Measurements from ENCODE around the gene ACOT2. TPM values are rescaled to one million over a fixed set of nuclear protein-coding genes. Genes with fewer than 3 reads are reported as not detected.
"Not testable (repeated sequence)": the region's sequence is repeated elsewhere in the genome, so short reads cannot be mapped to it uniquely, and the experiment has no call there.

The ACOT2 gene
- total RNA-seq, 1 experiment from 2014 or later, result 34.2 TPM

DNA sequence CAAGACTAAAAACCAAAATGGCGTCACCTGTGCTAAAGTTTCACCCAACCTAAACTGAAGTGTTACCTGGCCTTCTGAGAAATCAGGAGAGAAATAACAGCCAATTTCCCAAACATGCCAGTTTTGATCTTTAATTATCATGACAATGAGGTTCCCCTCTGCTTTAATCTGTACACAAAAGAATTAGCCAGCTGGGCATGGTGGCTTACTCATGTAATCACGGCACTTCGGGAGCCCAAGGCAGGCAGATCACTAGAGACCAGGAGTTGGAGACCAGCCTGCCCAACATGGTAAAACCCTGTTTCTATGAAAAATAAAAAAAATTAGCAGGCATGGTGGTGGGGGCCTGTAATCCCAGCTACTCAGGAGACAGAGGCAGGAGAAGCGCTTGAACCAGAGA is 15.2 kb upstream of the ACOT2 start:
- POLR2A ChIA-PET (ENCODE audit: low non-redundant PET), result no interaction called here
- CTCF ChIA-PET, result no interaction called here
- DNase-seq (ENCODE audit: low spot score), result peak; percentile 43
- no peak overlapping the region for H3K27ac ChIP-seq (ENCODE audit: low read depth, low read length, poor library complexity, severe bottlenecking)
- no peaks in the 10 kb centered on the region for H3K4me1 ChIP-seq (ENCODE audit: insufficient read depth, low read length, poor library complexity, severe bottlenecking)
- H3K27me3 ChIP-seq (replicated peaks; ENCODE audit: insufficient read depth, low read depth, low read length, poor library complexity), result no peaks in the 10 kb centered on the region
- H3K36me3 ChIP-seq (ENCODE audit: insufficient read depth, low read length, poor library complexity, severe bottlenecking), result no peaks in the 10 kb centered on the region
- intact Hi-C loops (cut with micrococcal nuclease; ENCODE audit: unreplicated experiment), result loop anchor here (2.0 kb wide), 1 partner anchor 23 kb away; no protein-coding TSS in a partner anchor
- no TSS peak for BruUV-seq (replicated peaks)
- H3K9me3 ChIP-seq (ENCODE audit: low read depth, low read length, poor library complexity, severe bottlenecking), result no peaks in the 10 kb centered on the region
- H3K4me3 ChIP-seq (ENCODE audit: low read depth, low read length, poor library complexity, severe bottlenecking), result no peak overlapping the region
- TF ChIP-seq, protein P1, sequence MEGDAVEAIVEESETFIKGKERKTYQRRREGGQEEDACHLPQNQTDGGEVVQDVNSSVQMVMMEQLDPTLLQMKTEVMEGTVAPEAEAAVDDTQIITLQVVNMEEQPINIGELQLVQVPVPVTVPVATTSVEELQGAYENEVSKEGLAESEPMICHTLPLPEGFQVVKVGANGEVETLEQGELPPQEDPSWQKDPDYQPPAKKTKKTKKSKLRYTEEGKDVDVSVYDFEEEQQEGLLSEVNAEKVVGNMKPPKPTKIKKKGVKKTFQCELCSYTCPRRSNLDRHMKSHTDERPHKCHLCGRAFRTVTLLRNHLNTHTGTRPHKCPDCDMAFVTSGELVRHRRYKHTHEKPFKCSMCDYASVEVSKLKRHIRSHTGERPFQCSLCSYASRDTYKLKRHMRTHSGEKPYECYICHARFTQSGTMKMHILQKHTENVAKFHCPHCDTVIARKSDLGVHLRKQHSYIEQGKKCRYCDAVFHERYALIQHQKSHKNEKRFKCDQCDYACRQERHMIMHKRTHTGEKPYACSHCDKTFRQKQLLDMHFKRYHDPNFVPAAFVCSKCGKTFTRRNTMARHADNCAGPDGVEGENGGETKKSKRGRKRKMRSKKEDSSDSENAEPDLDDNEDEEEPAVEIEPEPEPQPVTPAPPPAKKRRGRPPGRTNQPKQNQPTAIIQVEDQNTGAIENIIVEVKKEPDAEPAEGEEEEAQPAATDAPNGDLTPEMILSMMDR (conservative IDR thresholded peaks at IDR 0.05; ENCODE audit: low read depth, low read length), result no peak
- TF ChIP-seq EZH2 (IDR thresholded peaks at IDR 0.05; ENCODE audit: borderline replicate concordance, low read depth, low read length, poor library complexity, severe bottlenecking), result no peak

DNA sequence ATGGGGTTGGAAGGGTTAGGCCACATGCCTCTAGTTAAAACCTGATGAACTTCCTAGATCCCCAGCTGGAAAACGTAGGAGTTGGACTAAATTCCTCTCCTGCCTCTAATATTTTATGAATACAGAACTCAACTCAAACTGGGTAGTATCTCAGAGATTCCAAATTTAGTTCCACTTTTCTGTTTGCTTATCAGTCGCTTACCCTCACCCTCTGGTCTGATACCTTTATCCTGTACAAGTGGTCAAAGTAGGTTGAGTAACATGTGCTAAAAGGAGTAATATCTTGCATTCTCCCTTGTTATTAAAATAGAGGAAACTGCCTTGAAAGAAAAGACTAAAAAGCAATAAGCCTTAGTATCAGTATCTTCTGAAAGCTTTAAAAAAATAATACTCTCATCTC is 11.8 kb upstream of the ACOT2 start:
- CTCF ChIA-PET, result not testable (repeated sequence)

DNA sequence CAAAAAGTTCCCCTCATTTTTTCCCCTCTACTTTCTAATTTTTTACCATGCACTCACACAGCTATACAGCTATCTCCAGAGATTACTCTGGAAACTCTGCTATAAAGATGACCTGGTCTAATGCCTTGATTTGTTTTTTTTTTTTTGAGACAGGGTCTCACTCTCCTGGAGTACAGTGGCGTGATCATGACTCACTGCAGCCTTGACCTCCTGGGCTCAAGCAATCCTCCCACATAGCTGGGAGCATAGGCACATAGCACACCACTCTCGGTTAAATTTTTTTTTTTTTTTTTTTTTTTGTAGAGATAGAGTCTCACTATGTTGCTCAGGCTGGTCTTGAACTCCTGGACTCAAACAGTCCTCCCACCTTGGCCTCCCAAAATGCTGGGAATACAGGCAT is 10.8 kb upstream of the ACOT2 start:
- H3K27me3 ChIP-seq (replicated peaks; ENCODE audit: insufficient read depth, low read depth, low read length, poor library complexity); BruUV-seq (replicated peaks); H3K4me3 ChIP-seq (ENCODE audit: low read depth, low read length, poor library complexity, severe bottlenecking); intact Hi-C loops (cut with micrococcal nuclease; ENCODE audit: unreplicated experiment); H3K36me3 ChIP-seq (ENCODE audit: insufficient read depth, low read length, poor library complexity, severe bottlenecking); POLR2A ChIA-PET (ENCODE audit: low non-redundant PET); CTCF ChIA-PET; DNase-seq (ENCODE audit: low spot score); H3K9me3 ChIP-seq (ENCODE audit: low read depth, low read length, poor library complexity, severe bottlenecking); H3K4me1 ChIP-seq (ENCODE audit: insufficient read depth, low read length, poor library complexity, severe bottlenecking); H3K27ac ChIP-seq (ENCODE audit: low read depth, low read length, poor library complexity, severe bottlenecking): not testable (repeated sequence)

More for the DNA sequence above, 11.8 kb upstream of the ACOT2 start:
- H3K4me1 ChIP-seq (ENCODE audit: insufficient read depth, low read length, poor library complexity, severe bottlenecking); H3K9me3 ChIP-seq (ENCODE audit: low read depth, low read length, poor library complexity, severe bottlenecking); POLR2A ChIA-PET (ENCODE audit: low non-redundant PET); H3K36me3 ChIP-seq (ENCODE audit: insufficient read depth, low read length, poor library complexity, severe bottlenecking); BruUV-seq (replicated peaks); H3K27me3 ChIP-seq (replicated peaks; ENCODE audit: insufficient read depth, low read depth, low read length, poor library complexity); intact Hi-C loops (cut with micrococcal nuclease; ENCODE audit: unreplicated experiment); H3K27ac ChIP-seq (ENCODE audit: low read depth, low read length, poor library complexity, severe bottlenecking); DNase-seq (ENCODE audit: low spot score); H3K4me3 ChIP-seq (ENCODE audit: low read depth, low read length, poor library complexity, severe bottlenecking): not testable (repeated sequence)

DNA sequence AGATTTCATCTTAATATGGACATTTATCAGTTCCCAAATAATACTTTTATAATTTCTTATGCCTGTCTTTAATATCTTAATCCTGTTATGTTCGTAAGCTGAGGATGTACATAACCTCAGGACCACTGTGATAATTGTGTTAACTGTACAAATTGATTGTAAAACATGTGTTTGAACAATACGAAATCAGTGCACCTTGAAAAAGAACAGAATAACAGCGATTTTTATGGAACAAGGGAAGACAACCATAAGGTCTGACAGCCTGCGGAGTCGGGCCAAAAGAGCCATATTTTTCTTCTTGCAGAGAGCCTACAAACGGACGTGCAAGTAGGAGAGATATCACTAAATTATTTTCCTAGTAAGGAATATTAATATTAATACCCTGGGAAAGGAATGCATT is 6.8 kb upstream of the ACOT2 start:
- BruUV-seq (replicated peaks); POLR2A ChIA-PET (ENCODE audit: low non-redundant PET); intact Hi-C loops (cut with micrococcal nuclease; ENCODE audit: unreplicated experiment); H3K27me3 ChIP-seq (replicated peaks; ENCODE audit: insufficient read depth, low read depth, low read length, poor library complexity); H3K4me1 ChIP-seq (ENCODE audit: insufficient read depth, low read length, poor library complexity, severe bottlenecking); DNase-seq (ENCODE audit: low spot score); CTCF ChIA-PET; H3K9me3 ChIP-seq (ENCODE audit: low read depth, low read length, poor library complexity, severe bottlenecking); H3K27ac ChIP-seq (ENCODE audit: low read depth, low read length, poor library complexity, severe bottlenecking); H3K4me3 ChIP-seq (ENCODE audit: low read depth, low read length, poor library complexity, severe bottlenecking); H3K36me3 ChIP-seq (ENCODE audit: insufficient read depth, low read length, poor library complexity, severe bottlenecking): not testable (repeated sequence)

DNA sequence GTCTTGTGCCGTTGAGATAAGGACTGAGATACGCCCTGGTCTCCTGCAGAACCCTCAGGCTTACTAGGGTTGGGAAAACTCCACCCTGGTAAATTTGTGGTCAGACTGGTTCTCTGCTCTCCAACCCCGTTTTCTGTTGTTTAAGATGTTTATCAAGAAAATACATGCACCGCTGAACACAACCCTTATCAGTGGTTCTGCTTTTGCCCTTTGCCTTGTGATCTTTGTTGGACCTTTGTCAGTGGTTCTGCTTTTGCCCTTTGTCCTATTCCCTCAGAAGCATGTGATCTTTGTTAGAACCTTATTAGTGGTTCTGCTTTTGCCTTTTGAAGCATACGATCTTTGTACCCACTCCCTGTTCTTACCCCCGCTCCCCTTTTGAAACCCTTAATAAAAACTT is 6.3 kb upstream of the ACOT2 start:
- intact Hi-C loops (cut with micrococcal nuclease; ENCODE audit: unreplicated experiment); DNase-seq (ENCODE audit: low spot score); POLR2A ChIA-PET (ENCODE audit: low non-redundant PET); H3K27ac ChIP-seq (ENCODE audit: low read depth, low read length, poor library complexity, severe bottlenecking); H3K4me3 ChIP-seq (ENCODE audit: low read depth, low read length, poor library complexity, severe bottlenecking); BruUV-seq (replicated peaks); CTCF ChIA-PET; H3K36me3 ChIP-seq (ENCODE audit: insufficient read depth, low read length, poor library complexity, severe bottlenecking); H3K4me1 ChIP-seq (ENCODE audit: insufficient read depth, low read length, poor library complexity, severe bottlenecking); H3K27me3 ChIP-seq (replicated peaks; ENCODE audit: insufficient read depth, low read depth, low read length, poor library complexity); H3K9me3 ChIP-seq (ENCODE audit: low read depth, low read length, poor library complexity, severe bottlenecking): not testable (repeated sequence)

DNA sequence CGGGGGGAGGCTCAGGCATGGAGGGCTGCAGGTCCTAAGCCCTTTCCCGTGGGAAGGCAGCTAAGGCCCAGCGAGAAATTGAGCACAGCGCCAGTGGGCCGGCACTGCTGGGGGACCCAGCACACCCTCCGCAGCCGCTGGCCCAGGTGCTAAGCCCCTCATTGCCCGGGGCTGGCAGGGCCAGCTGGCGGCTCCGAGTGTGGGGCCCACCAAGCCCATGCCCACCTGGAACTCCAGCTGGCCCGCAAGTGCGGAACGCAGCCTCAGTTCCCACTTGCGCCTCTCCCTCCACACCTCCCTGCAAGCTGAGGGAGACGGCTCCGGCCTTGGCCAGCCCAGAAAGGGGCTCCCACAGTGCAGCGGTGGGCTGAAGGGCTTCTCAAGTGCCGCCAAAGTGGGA is 2.6 kb upstream of the ACOT2 start:
- H3K4me1 ChIP-seq (ENCODE audit: insufficient read depth, low read length, poor library complexity, severe bottlenecking); H3K27me3 ChIP-seq (replicated peaks; ENCODE audit: insufficient read depth, low read depth, low read length, poor library complexity); intact Hi-C loops (cut with micrococcal nuclease; ENCODE audit: unreplicated experiment); BruUV-seq (replicated peaks); DNase-seq (ENCODE audit: low spot score); CTCF ChIA-PET; H3K27ac ChIP-seq (ENCODE audit: low read depth, low read length, poor library complexity, severe bottlenecking); H3K4me3 ChIP-seq (ENCODE audit: low read depth, low read length, poor library complexity, severe bottlenecking); POLR2A ChIA-PET (ENCODE audit: low non-redundant PET); H3K36me3 ChIP-seq (ENCODE audit: insufficient read depth, low read length, poor library complexity, severe bottlenecking); H3K9me3 ChIP-seq (ENCODE audit: low read depth, low read length, poor library complexity, severe bottlenecking): not testable (repeated sequence)

DNA sequence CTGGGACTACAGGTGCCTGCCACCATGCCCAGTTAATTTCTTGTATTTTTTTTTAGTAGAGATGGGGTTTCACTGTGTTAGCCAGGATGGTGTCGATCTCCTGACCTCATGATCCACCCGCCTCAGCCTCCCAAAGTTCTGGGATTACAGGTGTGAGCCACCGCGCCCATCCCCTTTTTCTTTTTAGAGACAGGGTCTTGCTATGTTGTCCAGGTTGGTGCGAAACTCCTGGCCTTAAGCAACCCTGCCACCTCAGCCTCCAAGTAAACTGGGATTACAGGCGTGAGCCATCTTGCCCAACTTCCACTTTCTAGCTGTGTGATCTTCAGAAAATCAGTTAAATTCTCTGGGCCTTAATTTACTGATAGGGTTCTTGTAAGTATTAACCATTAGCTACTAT is 2.1 kb upstream of the ACOT2 start:
- BruUV-seq (replicated peaks); H3K9me3 ChIP-seq (ENCODE audit: low read depth, low read length, poor library complexity, severe bottlenecking); H3K4me3 ChIP-seq (ENCODE audit: low read depth, low read length, poor library complexity, severe bottlenecking); H3K36me3 ChIP-seq (ENCODE audit: insufficient read depth, low read length, poor library complexity, severe bottlenecking); DNase-seq (ENCODE audit: low spot score); H3K4me1 ChIP-seq (ENCODE audit: insufficient read depth, low read length, poor library complexity, severe bottlenecking); H3K27me3 ChIP-seq (replicated peaks; ENCODE audit: insufficient read depth, low read depth, low read length, poor library complexity); intact Hi-C loops (cut with micrococcal nuclease; ENCODE audit: unreplicated experiment); H3K27ac ChIP-seq (ENCODE audit: low read depth, low read length, poor library complexity, severe bottlenecking): not testable (repeated sequence)
- ChIA-PET POLR2A (ENCODE audit: low non-redundant PET) (interaction anchor here (0.6 kb wide), 1 partner anchor 30 kb away, joined by 10 read pairs; the partner anchor contains the start of gene ACOT1), CTCF (interaction anchor here (0.7 to 1.1 kb wide), 2 partner anchors 29 to 95 kb away, joined by 3 to 5 read pairs; no protein-coding TSS in a partner anchor)
